Mesothelial cell of epicardium (in vitro differentiated cells): ENCODE results near the gene ALAD. TPM values are rescaled to one million over a fixed set of nuclear protein-coding genes. Genes with fewer than 3 reads are reported as not detected.

Source experiments
- DNase-seq, 2 experiments: peaks; one replicate each; pipeline ENCODE4 v3.0.0; 2021; ENCODE audit warnings: low spot score in 2 of 2; ENCODE audit not compliant: unreplicated experiment in 2 of 2
- H3K27ac Mint-ChIP-seq: 2 replicates; pipeline ENCODE4 v1.8.0; 2021; ENCODE audit warnings: mixed read lengths
- H3K27me3 Mint-ChIP-seq: 2 replicates; pipeline ENCODE4 v1.8.0; 2021; ENCODE audit warnings: low read depth, mixed read lengths
- H3K36me3 Mint-ChIP-seq: 2 replicates; pipeline ENCODE4 v1.8.0; 2021; ENCODE audit warnings: mixed read lengths
- H3K4me1 Mint-ChIP-seq: 2 replicates; pipeline ENCODE4 v1.8.0; 2021; ENCODE audit warnings: mixed read lengths
- H3K4me3 Mint-ChIP-seq: 2 replicates; pipeline ENCODE4 v1.8.0; 2021; ENCODE audit warnings: mild to moderate bottlenecking, moderate library complexity, mixed read lengths
- H3K9me3 Mint-ChIP-seq: 2 replicates; pipeline ENCODE4 v1.8.0; 2021; ENCODE audit warnings: mixed read lengths
- total RNA-seq: library from RNA; stranded (reverse); gene quantifications from 3 replicates; pipeline ENCODE4 v1.2.1, GENCODE V29; 2021
- TF ChIP-seq, protein P1 (sequence below): fragments of 200-600 bp; sonication (generic); IDR thresholded peaks from one replicate; pipeline ENCODE4 v1.5.0; 2021; ENCODE audit warnings: antibody characterized with exemption; ENCODE audit not compliant: unreplicated experiment

Gene ALAD
- total RNA-seq, 1 donor from 2014 or later, result 45.6 TPM

DNA sequence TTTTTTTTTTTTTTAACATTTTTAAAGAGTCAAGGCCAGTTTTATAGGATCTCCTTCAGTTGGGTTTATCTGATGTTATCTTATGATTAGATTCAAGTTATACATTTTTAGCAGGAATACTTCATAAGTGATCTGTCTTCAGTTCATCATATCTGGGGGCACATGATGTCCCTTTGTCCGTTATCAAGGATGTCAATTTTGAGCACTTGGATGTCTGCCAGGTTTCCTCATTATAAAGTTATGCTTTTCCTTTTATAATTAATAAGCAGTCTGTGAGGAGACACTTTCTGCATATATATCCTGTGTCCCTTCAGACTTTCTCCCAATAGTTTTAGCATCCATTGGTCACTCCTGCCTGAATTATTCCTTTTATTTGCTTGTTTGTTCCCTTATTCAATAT is 36.1 kb downstream of the ALAD start:
- H3K27me3 Mint-ChIP-seq, result no peaks in the 10 kb centered on the region
- DNase-seq, result no peak
- H3K4me3 Mint-ChIP-seq, result no peak overlapping the region
- TF ChIP-seq, protein P1, sequence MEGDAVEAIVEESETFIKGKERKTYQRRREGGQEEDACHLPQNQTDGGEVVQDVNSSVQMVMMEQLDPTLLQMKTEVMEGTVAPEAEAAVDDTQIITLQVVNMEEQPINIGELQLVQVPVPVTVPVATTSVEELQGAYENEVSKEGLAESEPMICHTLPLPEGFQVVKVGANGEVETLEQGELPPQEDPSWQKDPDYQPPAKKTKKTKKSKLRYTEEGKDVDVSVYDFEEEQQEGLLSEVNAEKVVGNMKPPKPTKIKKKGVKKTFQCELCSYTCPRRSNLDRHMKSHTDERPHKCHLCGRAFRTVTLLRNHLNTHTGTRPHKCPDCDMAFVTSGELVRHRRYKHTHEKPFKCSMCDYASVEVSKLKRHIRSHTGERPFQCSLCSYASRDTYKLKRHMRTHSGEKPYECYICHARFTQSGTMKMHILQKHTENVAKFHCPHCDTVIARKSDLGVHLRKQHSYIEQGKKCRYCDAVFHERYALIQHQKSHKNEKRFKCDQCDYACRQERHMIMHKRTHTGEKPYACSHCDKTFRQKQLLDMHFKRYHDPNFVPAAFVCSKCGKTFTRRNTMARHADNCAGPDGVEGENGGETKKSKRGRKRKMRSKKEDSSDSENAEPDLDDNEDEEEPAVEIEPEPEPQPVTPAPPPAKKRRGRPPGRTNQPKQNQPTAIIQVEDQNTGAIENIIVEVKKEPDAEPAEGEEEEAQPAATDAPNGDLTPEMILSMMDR, result no peak
- H3K27ac Mint-ChIP-seq, result no peak overlapping the region
- H3K9me3 Mint-ChIP-seq, result no peaks in the 10 kb centered on the region
- H3K36me3 Mint-ChIP-seq, result no peaks in the 10 kb centered on the region
- H3K4me1 Mint-ChIP-seq, result peaks cover 9% of the 10 kb centered on the region

DNA sequence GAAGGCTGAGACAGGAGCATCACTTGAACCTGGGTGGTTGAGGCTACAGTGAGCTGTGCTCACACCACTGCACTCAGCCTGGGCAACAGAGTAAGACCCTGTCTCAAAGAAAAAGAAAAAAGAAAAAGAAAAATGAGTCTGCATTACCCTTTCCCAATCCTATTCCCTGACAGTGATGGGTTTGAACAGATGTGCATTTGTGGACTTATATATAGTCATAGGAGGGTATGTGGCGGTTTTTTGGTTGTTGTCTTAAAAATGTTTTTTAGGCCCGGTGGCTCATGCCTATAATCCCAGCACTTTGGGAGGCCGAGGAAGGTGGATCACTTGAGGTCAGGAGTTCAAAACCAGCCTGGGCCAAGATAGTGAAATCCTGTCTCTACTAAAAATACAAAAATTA is 37.7 kb downstream of the ALAD start:
- no peaks in the 10 kb centered on the region for H3K27me3 Mint-ChIP-seq
- no peaks in the 10 kb centered on the region for H3K36me3 Mint-ChIP-seq
- TF ChIP-seq, protein P1, result no peak
- no peak overlapping the region for H3K27ac Mint-ChIP-seq
- no peak for DNase-seq
- H3K4me3 Mint-ChIP-seq, result no peak overlapping the region
- peaks cover 9% of the 10 kb centered on the region for H3K4me1 Mint-ChIP-seq
- no peaks in the 10 kb centered on the region for H3K9me3 Mint-ChIP-seq

DNA sequence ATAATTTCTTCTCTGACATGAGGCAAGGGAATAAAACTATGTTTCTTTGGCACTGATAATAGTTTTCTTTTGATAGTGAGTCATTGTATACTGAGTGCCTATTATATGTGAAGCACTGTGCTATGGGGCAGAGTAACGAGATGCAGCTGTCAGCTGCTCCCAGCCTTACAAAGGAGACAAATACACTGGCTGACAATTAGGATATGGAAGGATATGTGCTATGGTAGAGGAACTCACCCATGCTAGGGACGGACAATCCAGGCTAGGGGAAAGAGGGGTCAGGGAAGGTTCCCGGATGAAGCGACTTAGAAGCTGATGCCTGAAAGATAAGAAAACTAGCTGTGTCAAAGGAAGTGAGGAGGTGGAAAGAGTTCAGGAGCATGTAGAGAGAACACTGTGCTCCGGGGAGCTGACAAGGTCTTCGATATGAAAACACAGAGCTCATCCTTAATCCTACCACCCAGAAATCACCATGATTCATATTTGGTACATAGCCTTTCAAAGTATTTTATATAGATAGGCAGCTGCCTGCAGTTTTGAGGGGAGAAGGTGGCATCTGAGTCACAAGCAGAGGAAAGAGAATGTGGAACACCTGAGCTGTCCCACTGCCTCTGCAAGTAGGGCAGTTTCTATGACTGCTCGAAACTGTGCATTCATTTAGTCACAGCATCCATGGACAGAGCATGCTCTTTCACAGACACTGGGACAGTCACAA is 39.6 kb downstream of the ALAD start:
- H3K4me3 Mint-ChIP-seq, result no peak overlapping the region
- no peaks in the 10 kb centered on the region for H3K36me3 Mint-ChIP-seq
- no peaks in the 10 kb centered on the region for H3K27me3 Mint-ChIP-seq
- DNase-seq, result no peak
- TF ChIP-seq, protein P1, result no peak
- H3K9me3 Mint-ChIP-seq, result no peaks in the 10 kb centered on the region
- no peak overlapping the region for H3K27ac Mint-ChIP-seq
- peaks cover 9% of the 10 kb centered on the region for H3K4me1 Mint-ChIP-seq

DNA sequence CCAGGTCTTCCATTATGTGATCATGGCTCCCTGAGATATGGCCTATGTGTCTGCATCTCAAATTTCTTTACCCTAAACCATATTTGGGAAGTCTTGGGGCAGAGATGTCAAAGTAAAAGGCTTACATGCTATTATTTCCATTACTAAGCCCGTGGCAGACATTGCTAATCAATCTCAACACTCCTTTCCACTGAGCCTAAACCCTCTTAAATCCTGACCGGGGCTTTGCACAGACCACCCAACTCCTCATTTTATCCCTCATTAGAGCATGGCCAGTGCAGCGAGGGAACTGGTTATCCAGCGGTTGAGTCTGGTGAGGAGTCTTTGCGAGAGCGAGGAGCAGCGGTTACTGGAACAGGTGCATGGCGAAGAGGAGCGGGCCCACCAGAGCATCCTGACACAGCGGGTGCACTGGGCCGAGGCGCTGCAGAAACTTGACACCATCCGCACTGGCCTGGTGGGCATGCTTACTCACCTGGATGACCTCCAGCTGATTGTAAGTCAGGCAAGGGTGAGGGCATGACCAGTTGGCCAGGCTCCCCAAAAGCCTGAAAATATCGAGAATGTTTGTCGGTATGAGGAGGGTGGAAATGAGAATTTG is 40.7 kb downstream of the ALAD start:
- TF ChIP-seq, protein P1, result no peak
- no peak for DNase-seq
- Mint-ChIP-seq H3K27me3 (no peaks in the 10 kb centered on the region), H3K9me3 (no peaks in the 10 kb centered on the region), H3K4me3 (no peak overlapping the region), H3K4me1 (peaks cover 9% of the 10 kb centered on the region), H3K27ac (no peak overlapping the region), H3K36me3 (no peaks in the 10 kb centered on the region)

DNA sequence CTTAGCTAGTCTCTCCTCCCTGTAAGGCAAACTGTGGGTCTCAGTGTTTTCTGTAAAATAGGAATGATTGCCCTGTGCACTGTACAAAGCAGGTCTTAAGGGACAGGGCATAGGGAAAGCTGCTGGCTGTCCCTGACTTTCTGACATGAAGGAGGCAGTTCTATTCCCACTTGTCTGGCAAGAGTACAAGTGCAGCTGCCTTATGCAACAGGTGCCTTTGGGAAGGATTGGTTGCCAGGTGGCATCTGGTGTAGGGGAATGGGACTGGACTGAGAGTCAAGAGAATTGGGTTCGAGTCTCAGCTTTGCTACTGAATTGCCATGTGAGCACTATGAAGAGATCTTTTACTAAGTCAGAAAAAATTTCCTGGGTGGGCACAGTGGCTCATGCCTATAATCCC is 41.7 kb downstream of the ALAD start:
- no peaks in the 10 kb centered on the region for H3K27me3 Mint-ChIP-seq
- H3K36me3 Mint-ChIP-seq, result no peaks in the 10 kb centered on the region
- TF ChIP-seq, protein P1, result no peak
- DNase-seq, result no peak
- no peak overlapping the region for H3K4me3 Mint-ChIP-seq
- H3K9me3 Mint-ChIP-seq, result no peaks in the 10 kb centered on the region
- peaks cover 7% of the 10 kb centered on the region for H3K4me1 Mint-ChIP-seq
- H3K27ac Mint-ChIP-seq, result no peak overlapping the region
